HEK293T (cell line): Measurements from ENCODE around the gene MPND.

Source experiments
- BHLHE40 ChIP-seq: fragments of 450-650 bp; IDR thresholded peaks from 2 replicates; pipeline ENCODE4 v1.6.1; 2016; ENCODE audit warnings: mild to moderate bottlenecking, moderate library complexity, borderline replicate concordance
- CTBP1 ChIP-seq: fragments of 450-650 bp; IDR thresholded peaks from 2 replicates; pipeline ENCODE4 v1.6.1; 2016; ENCODE audit warnings: borderline replicate concordance
- FOXM1 ChIP-seq: fragments of 450-650 bp; IDR thresholded peaks from 2 replicates; pipeline ENCODE4 v1.6.1; 2017; ENCODE audit warnings: mild to moderate bottlenecking, borderline replicate concordance
- HDGF ChIP-seq: fragments of 450-650 bp; IDR thresholded peaks from 2 replicates; pipeline ENCODE4 v1.6.1; 2017; ENCODE audit warnings: antibody characterized with exemption, borderline replicate concordance
- LEF1 ChIP-seq: fragments of 450-650 bp; IDR thresholded peaks from 2 replicates; pipeline ENCODE4 v1.6.1; 2017; ENCODE audit warnings: mild to moderate bottlenecking, borderline replicate concordance
- PKNOX1 ChIP-seq: fragments of 450-650 bp; IDR thresholded peaks from 2 replicates; pipeline ENCODE4 v1.6.1; 2016
- SP1 ChIP-seq: fragments of 450-650 bp; IDR thresholded peaks from 2 replicates; pipeline ENCODE4 v1.6.1; 2017
- SUZ12 ChIP-seq: fragments of 450-650 bp; IDR thresholded peaks from 2 replicates; pipeline ENCODE4 v1.6.1; 2016; ENCODE audit warnings: mild to moderate bottlenecking
- TARDBP ChIP-seq: fragments of 450-650 bp; IDR thresholded peaks from 2 replicates; pipeline ENCODE4 v1.6.1; 2016

- TF ChIP-seq FOXM1 (no peak), PKNOX1 (no peak), SUZ12 (no peak), CTBP1 (no peak), SP1 (no peak), HDGF (no peak), BHLHE40 (no peak), TARDBP (no peak), LEF1 (no peak)
Measured at GRCh38 chr19:4324228-4324627, 19.1 kb upstream of the MPND start.
